ENCODE measurements around the gene CHMP5.

CHMP5 gene

DNA sequence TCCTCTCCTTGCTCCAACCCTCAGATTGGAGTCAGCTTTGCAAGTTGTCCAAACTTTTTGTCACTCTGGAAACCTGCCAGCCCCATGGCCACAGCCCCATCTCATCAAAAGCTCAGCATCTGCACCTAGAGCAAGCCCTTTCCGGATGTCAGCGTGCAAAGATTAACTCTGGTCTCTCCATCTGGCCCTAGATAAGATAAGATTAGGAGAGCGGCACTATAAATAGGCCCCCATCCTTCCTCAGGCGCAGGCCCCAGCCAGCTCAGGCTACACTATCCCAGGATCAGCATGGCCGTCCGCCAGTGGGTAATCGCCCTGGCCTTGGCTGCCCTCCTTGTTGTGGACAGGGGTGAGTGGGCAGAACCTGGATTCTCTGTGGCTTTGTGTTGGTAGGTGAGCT is 24.9 kb upstream of the CHMP5 start, which contains the start of gene SPINK4:
SPINK4 (plus strand) TSS at position 247 of the 400 bp plus-strand sequence; CDS start at position 289, 42 bp downstream.
- no peak within 1 kb of the TSS for H2AFZ ChIP-seq (ENCODE audit: insufficient read depth, low read length, poor library complexity)
- H2BK5ac ChIP-seq (ENCODE audit: low read depth, low read length, poor library complexity), result no peak within 1 kb of the TSS
- H2AK5ac ChIP-seq (ENCODE audit: low read length), result no peak within 1 kb of the TSS
- no peaks in the 10 kb centered on the region for H3K79me2 ChIP-seq (ENCODE audit: control insufficient read depth, insufficient read depth, low read length, poor library complexity)
- WGBS (ENCODE audit: extremely low coverage, insufficient coverage, insufficient read length), result no CpG with 5 or more reads among the region's 7 CpGs
- no peak within 1 kb of the TSS for H3K14ac ChIP-seq (ENCODE audit: low read length)
- H3K27ac ChIP-seq (ENCODE audit: low read depth, low read length), result no peak within 1 kb of the TSS
- H3K4me1 ChIP-seq (ENCODE audit: control insufficient read depth in 1 of 2, insufficient read depth in 2 of 2, low read length in 2 of 2), result no peaks in the 10 kb centered on the region
- H2BK12ac ChIP-seq (ENCODE audit: low read length), result no peak within 1 kb of the TSS
- H3K9me3 ChIP-seq (ENCODE audit: insufficient read depth, low read depth, low read length), result no peaks in the 10 kb centered on the region
- H3K18ac ChIP-seq (ENCODE audit: low read length), result no peak within 1 kb of the TSS
- H4K91ac ChIP-seq (ENCODE audit: low read depth, low read length), result no peak within 1 kb of the TSS
- H3K4ac ChIP-seq (ENCODE audit: low read depth, low read length), result no peak within 1 kb of the TSS
- H3K9ac ChIP-seq (ENCODE audit: low read length), result no peak within 1 kb of the TSS
- no peak within 1 kb of the TSS for H2BK120ac ChIP-seq (ENCODE audit: insufficient read depth, low read length, poor library complexity)
- no peak within 1 kb of the TSS for H3K4me3 ChIP-seq (ENCODE audit: low read depth, low read length)
- no peak within 1 kb of the TSS for H4K8ac ChIP-seq (ENCODE audit: low read depth, low read length)
- no peak within 1 kb of the TSS for H3K23ac ChIP-seq (ENCODE audit: low read length)
- no peaks in the 10 kb centered on the region for H3K27me3 ChIP-seq (ENCODE audit: insufficient read depth, low read length)
- H3K36me3 ChIP-seq (ENCODE audit: control insufficient read depth in 1 of 2, insufficient read depth in 2 of 2, low read length in 2 of 2), result no peaks in the 10 kb centered on the region
- H4K12ac ChIP-seq (ENCODE audit: low read depth, low read length), result no peak within 1 kb of the TSS
- peak in 1 of 2 donors; percentile 50 for DNase-seq
- no peak within 1 kb of the TSS for H3K4me2 ChIP-seq (ENCODE audit: low read length)
- H3K79me1 ChIP-seq (ENCODE audit: low read length), result no peaks in the 10 kb centered on the region

DNA sequence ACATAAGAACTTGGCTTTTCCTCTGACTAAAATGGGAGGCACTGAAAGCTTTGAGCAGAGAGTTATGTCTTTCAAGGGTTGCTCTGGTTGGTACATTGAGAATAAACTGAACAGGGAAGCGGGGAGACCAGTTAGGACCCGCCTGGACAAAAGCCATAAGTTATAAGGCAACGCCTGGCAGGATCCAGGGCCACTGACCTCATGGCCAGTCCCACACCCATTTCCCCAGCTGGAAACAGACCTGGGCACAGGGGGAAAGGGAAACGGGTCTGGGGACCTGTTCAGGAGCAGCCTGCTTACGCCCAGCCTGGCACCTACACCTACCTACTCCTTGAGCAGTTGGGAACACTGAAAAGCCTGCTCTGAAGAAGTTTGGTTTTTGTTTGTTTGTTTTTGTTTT is 23.6 kb upstream of the CHMP5 start:
- Histone ChIP-seq H3K4me1 (ENCODE audit: control insufficient read depth in 1 of 2, insufficient read depth in 2 of 2, low read length in 2 of 2) (no peaks in the 10 kb centered on the region), H3K14ac (ENCODE audit: low read length) (no peak overlapping the region), H3K27ac (ENCODE audit: low read depth, low read length) (no peak overlapping the region), H4K8ac (ENCODE audit: low read depth, low read length) (no peak overlapping the region), H3K79me2 (ENCODE audit: control insufficient read depth, insufficient read depth, low read length, poor library complexity) (no peaks in the 10 kb centered on the region), H3K36me3 (ENCODE audit: control insufficient read depth in 1 of 2, insufficient read depth in 2 of 2, low read length in 2 of 2) (no peaks in the 10 kb centered on the region), H3K4ac (ENCODE audit: low read depth, low read length) (no peak overlapping the region), H3K18ac (ENCODE audit: low read length) (no peak overlapping the region), H3K23ac (ENCODE audit: low read length) (no peak overlapping the region), H3K79me1 (ENCODE audit: low read length) (no peaks in the 10 kb centered on the region), H2AFZ (ENCODE audit: insufficient read depth, low read length, poor library complexity) (no peak overlapping the region), H2AK5ac (ENCODE audit: low read length) (no peak overlapping the region), H3K27me3 (ENCODE audit: insufficient read depth, low read length) (no peaks in the 10 kb centered on the region), H4K12ac (ENCODE audit: low read depth, low read length) (no peak overlapping the region), H2BK12ac (ENCODE audit: low read length) (no peak overlapping the region), H2BK120ac (ENCODE audit: insufficient read depth, low read length, poor library complexity) (no peak overlapping the region), H4K91ac (ENCODE audit: low read depth, low read length) (no peak overlapping the region), H3K4me3 (ENCODE audit: low read depth, low read length) (no peak overlapping the region), H2BK5ac (ENCODE audit: low read depth, low read length, poor library complexity) (no peak overlapping the region), H3K9me3 (ENCODE audit: insufficient read depth, low read depth, low read length) (no peaks in the 10 kb centered on the region), H3K9ac (ENCODE audit: low read length) (no peak overlapping the region), H3K4me2 (ENCODE audit: low read length) (no peak overlapping the region)
- WGBS (ENCODE audit: extremely low coverage, insufficient coverage, insufficient read length), result no CpG with 5 or more reads among the region's 5 CpGs
- no peak for DNase-seq

DNA sequence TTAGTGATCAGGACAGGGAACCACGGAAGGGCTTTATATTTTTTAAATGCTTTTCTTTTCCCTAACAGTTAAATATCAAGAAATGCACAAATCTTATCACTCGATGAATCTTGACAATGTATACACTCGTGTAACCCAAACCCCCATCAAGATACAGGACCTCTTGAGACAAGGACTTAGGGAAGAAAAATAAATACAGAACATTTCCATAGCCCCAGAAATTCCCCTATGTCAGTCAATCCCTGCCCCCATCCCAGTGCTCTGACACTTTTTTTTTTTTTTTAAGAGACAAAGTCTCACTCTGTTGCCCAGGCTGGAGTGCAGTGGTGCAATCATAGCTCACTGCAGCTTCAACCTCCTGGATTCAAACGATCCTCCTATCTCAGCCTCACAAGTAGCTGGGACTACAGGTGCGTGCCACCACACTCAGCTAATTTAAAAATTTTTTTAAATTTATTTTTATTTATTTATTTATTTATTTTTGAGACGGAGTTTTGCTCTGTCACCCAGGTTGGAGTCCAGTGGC is 22.2 kb upstream of the CHMP5 start:
- H3K4me3 ChIP-seq (ENCODE audit: low read depth, low read length), result no peak overlapping the region
- no peak overlapping the region for H4K12ac ChIP-seq (ENCODE audit: low read depth, low read length)
- H2BK12ac ChIP-seq (ENCODE audit: low read length), result no peak overlapping the region
- no peak overlapping the region for H2BK5ac ChIP-seq (ENCODE audit: low read depth, low read length, poor library complexity)
- no peak overlapping the region for H3K4me2 ChIP-seq (ENCODE audit: low read length)
- H3K9ac ChIP-seq (ENCODE audit: low read length), result no peak overlapping the region
- no peak overlapping the region for H4K8ac ChIP-seq (ENCODE audit: low read depth, low read length)
- H3K36me3 ChIP-seq (ENCODE audit: control insufficient read depth in 1 of 2, insufficient read depth in 2 of 2, low read length in 2 of 2), result no peaks in the 10 kb centered on the region
- no peak for DNase-seq
- H2AFZ ChIP-seq (ENCODE audit: insufficient read depth, low read length, poor library complexity), result no peak overlapping the region
- no peak overlapping the region for H3K18ac ChIP-seq (ENCODE audit: low read length)
- no peaks in the 10 kb centered on the region for H3K4me1 ChIP-seq (ENCODE audit: control insufficient read depth in 1 of 2, insufficient read depth in 2 of 2, low read length in 2 of 2)
- H3K27ac ChIP-seq (ENCODE audit: low read depth, low read length), result no peak overlapping the region
- H3K27me3 ChIP-seq (ENCODE audit: insufficient read depth, low read length), result no peaks in the 10 kb centered on the region
- no peak overlapping the region for H2BK120ac ChIP-seq (ENCODE audit: insufficient read depth, low read length, poor library complexity)
- no peaks in the 10 kb centered on the region for H3K79me1 ChIP-seq (ENCODE audit: low read length)
- H3K79me2 ChIP-seq (ENCODE audit: control insufficient read depth, insufficient read depth, low read length, poor library complexity), result no peaks in the 10 kb centered on the region
- H2AK5ac ChIP-seq (ENCODE audit: low read length), result no peak overlapping the region
- no peaks in the 10 kb centered on the region for H3K9me3 ChIP-seq (ENCODE audit: insufficient read depth, low read depth, low read length)
- H3K4ac ChIP-seq (ENCODE audit: low read depth, low read length), result no peak overlapping the region
- no peak overlapping the region for H3K23ac ChIP-seq (ENCODE audit: low read length)
- no peak overlapping the region for H4K91ac ChIP-seq (ENCODE audit: low read depth, low read length)
- no peak overlapping the region for H3K14ac ChIP-seq (ENCODE audit: low read length)
- WGBS (ENCODE audit: extremely low coverage, insufficient coverage, insufficient read length), result no CpG with 5 or more reads among the region's 6 CpGs

GRCh38 chr9:33244137-33244784 is 20.6 kb upstream of the CHMP5 start:
- no peak overlapping the region for H2BK12ac ChIP-seq (ENCODE audit: low read length)
- WGBS (ENCODE audit: extremely low coverage, insufficient coverage, insufficient read length), result no CpG with 5 or more reads among the region's 9 CpGs
- H3K79me1 ChIP-seq (ENCODE audit: low read length), result no peaks in the 10 kb centered on the region
- no peak overlapping the region for H3K18ac ChIP-seq (ENCODE audit: low read length)
- H3K4me1 ChIP-seq (ENCODE audit: control insufficient read depth in 1 of 2, insufficient read depth in 2 of 2, low read length in 2 of 2), result no peaks in the 10 kb centered on the region
- no peak overlapping the region for H3K14ac ChIP-seq (ENCODE audit: low read length)
- no peak overlapping the region for H2AFZ ChIP-seq (ENCODE audit: insufficient read depth, low read length, poor library complexity)
- no peak overlapping the region for H2BK120ac ChIP-seq (ENCODE audit: insufficient read depth, low read length, poor library complexity)
- no peaks in the 10 kb centered on the region for H3K36me3 ChIP-seq (ENCODE audit: control insufficient read depth in 1 of 2, insufficient read depth in 2 of 2, low read length in 2 of 2)
- DNase-seq, result no peak
- H4K12ac ChIP-seq (ENCODE audit: low read depth, low read length), result no peak overlapping the region
- H2AK5ac ChIP-seq (ENCODE audit: low read length), result no peak overlapping the region
- H3K27me3 ChIP-seq (ENCODE audit: insufficient read depth, low read length), result no peaks in the 10 kb centered on the region
- H4K91ac ChIP-seq (ENCODE audit: low read depth, low read length), result no peak overlapping the region
- no peak overlapping the region for H3K4ac ChIP-seq (ENCODE audit: low read depth, low read length)
- no peaks in the 10 kb centered on the region for H3K9me3 ChIP-seq (ENCODE audit: insufficient read depth, low read depth, low read length)
- H3K9ac ChIP-seq (ENCODE audit: low read length), result no peak overlapping the region
- H3K23ac ChIP-seq (ENCODE audit: low read length), result no peak overlapping the region
- no peak overlapping the region for H2BK5ac ChIP-seq (ENCODE audit: low read depth, low read length, poor library complexity)
- H3K4me2 ChIP-seq (ENCODE audit: low read length), result no peak overlapping the region
- H3K27ac ChIP-seq (ENCODE audit: low read depth, low read length), result no peak overlapping the region
- no peak overlapping the region for H3K4me3 ChIP-seq (ENCODE audit: low read depth, low read length)
- H4K8ac ChIP-seq (ENCODE audit: low read depth, low read length), result no peak overlapping the region
- no peaks in the 10 kb centered on the region for H3K79me2 ChIP-seq (ENCODE audit: control insufficient read depth, insufficient read depth, low read length, poor library complexity)
